Measurements from ENCODE around the gene AKAP10.
A peak's percentile ranks its signal among the peaks of the same experiment; 100 is the strongest.
"Not testable (repeated sequence)": the region's sequence is repeated elsewhere in the genome, so short reads cannot be mapped to it uniquely, and the experiment has no call there.

AKAP10 gene

DNA sequence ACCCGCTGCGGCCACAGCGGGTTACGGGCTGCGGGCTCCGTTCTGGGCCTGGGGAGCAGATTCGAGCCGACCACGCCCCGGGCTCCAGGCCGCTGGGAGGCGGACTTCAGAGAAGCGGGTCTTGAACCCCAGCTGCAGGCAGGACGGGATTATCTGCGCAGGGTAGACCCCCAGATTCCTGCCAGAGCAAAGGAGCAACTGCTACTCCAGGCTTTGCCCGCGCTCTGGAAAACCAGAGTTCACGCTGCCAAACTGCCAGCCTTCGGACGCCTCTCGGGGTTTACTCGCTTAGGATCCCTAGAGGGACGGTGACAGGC lies 109.6 kb downstream of the AKAP10 start:
- no peaks in the 10 kb centered on the region for H3K27me3 ChIP-seq (replicated peaks; ENCODE audit: control insufficient read depth, insufficient read depth, low read length)
- no peak overlapping the region; the same call in 1 of the 2 replicates for H3K4me3 ChIP-seq (replicated peaks; ENCODE audit: low read depth, low read length)
- no peak for DNase-seq (ENCODE audit: extremely low read depth, insufficient read length)
- no peaks in the 10 kb centered on the region for H3K36me3 ChIP-seq (ENCODE audit: control insufficient read depth, insufficient read depth, low read length)
- TF ChIP-seq, protein P1, sequence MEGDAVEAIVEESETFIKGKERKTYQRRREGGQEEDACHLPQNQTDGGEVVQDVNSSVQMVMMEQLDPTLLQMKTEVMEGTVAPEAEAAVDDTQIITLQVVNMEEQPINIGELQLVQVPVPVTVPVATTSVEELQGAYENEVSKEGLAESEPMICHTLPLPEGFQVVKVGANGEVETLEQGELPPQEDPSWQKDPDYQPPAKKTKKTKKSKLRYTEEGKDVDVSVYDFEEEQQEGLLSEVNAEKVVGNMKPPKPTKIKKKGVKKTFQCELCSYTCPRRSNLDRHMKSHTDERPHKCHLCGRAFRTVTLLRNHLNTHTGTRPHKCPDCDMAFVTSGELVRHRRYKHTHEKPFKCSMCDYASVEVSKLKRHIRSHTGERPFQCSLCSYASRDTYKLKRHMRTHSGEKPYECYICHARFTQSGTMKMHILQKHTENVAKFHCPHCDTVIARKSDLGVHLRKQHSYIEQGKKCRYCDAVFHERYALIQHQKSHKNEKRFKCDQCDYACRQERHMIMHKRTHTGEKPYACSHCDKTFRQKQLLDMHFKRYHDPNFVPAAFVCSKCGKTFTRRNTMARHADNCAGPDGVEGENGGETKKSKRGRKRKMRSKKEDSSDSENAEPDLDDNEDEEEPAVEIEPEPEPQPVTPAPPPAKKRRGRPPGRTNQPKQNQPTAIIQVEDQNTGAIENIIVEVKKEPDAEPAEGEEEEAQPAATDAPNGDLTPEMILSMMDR (IDR thresholded peaks at IDR 0.05; ENCODE audit: insufficient read depth, low read length, poor library complexity, severe bottlenecking): no peak

DNA sequence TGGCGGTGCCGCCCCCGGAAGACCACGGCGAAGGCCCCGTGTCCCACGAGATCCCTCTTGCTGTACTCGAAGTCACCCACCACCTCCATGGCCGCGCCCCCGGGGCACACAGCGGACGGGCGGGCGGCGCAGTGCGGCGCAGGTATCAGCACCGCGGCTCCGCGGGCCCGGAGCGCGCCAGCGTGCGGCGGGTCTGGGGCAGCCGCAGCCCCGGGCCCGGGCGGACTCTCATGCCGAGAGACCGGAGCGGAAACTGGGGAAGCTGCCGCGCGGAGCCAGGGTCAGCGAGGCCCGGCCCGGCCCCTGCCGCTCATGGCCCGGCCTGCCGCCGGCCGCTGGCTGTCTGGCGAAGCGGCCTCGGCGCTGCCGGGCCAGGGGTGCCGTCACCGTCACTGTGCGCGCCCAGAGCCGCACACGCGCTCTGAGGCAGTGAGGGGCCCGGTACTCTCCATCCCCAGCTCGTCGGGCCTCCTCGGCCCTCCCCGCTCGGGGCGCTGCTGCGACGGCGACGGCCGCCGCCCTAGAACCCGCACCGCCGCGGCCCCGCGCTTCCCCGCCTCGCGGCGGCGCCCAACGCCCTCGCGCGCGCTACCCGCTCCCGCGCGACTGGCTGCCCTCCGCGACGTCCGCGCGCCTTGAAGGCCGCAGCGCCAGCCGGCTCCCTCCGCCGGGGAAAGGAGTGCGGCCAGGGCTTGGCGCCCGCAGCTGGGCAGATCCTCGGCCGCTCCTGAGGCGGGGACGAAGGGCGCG lies 110.1 kb downstream of the AKAP10 start, which contains the start of gene ULK2:
Gene ULK2 (minus strand): TSS at position 608 of the 750 bp plus-strand sequence. CDS start 519 bp downstream, at position 89.
- TF ChIP-seq, protein P1 (IDR thresholded peaks at IDR 0.05; ENCODE audit: insufficient read depth, low read length, poor library complexity, severe bottlenecking): no peak
- Histone ChIP-seq H3K27me3 (replicated peaks; ENCODE audit: control insufficient read depth, insufficient read depth, low read length) (no peaks in the 10 kb centered on the region), H3K36me3 (ENCODE audit: control insufficient read depth, insufficient read depth, low read length) (no peaks in the 10 kb centered on the region), H3K4me3 (replicated peaks; ENCODE audit: low read depth, low read length) (peak within 1 kb of the TSS; percentile 55)
- DNase-seq (ENCODE audit: extremely low read depth, insufficient read length): peak; percentile 83

DNA sequence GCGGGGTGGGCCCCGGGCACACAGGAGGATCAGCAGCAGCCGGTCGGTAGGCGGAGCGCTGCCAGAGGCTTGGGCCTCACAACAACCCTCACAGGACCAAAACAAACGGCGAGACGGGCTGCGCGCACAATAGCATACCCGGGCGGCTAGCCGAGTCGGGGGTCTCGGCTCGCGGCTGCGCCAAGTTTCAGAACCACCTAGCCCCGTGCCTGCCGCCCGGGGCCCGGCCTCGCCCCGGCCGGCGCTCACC lies 110.6 kb downstream of the AKAP10 start:
- Histone ChIP-seq H3K27me3 (replicated peaks; ENCODE audit: control insufficient read depth, insufficient read depth, low read length) (no peaks in the 10 kb centered on the region), H3K4me3 (replicated peaks; ENCODE audit: low read depth, low read length) (peak overlapping the region; percentile 55), H3K36me3 (ENCODE audit: control insufficient read depth, insufficient read depth, low read length) (no peaks in the 10 kb centered on the region)
- TF ChIP-seq, protein P1 (IDR thresholded peaks at IDR 0.05; ENCODE audit: insufficient read depth, low read length, poor library complexity, severe bottlenecking): peak; percentile 49
- DNase-seq (ENCODE audit: extremely low read depth, insufficient read length): peak; percentile 71

DNA sequence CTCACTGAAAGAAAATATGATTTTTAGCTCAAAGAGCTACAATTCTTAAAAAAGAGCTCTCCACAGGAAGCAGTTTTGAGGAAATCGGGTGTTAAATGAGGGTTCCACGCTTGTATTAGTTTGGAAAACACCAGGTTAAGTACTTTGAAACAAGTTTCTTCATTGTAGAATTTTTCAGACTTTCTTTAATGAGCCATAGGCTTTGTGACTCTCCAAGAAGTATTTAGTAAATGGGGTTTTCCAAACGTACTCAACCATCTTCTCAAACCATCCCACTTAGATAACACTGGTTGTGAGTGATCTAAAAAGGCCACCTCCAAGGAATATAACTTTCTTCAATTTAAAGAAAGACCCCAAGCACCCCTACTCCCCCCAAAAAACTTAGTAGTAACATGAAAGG lies 112.6 kb downstream of the AKAP10 start:
- TF ChIP-seq, protein P1 (IDR thresholded peaks at IDR 0.05; ENCODE audit: insufficient read depth, low read length, poor library complexity, severe bottlenecking): no peak
- Histone ChIP-seq H3K36me3 (ENCODE audit: control insufficient read depth, insufficient read depth, low read length) (no peaks in the 10 kb centered on the region), H3K4me3 (replicated peaks; ENCODE audit: low read depth, low read length) (no peak overlapping the region)

DNA sequence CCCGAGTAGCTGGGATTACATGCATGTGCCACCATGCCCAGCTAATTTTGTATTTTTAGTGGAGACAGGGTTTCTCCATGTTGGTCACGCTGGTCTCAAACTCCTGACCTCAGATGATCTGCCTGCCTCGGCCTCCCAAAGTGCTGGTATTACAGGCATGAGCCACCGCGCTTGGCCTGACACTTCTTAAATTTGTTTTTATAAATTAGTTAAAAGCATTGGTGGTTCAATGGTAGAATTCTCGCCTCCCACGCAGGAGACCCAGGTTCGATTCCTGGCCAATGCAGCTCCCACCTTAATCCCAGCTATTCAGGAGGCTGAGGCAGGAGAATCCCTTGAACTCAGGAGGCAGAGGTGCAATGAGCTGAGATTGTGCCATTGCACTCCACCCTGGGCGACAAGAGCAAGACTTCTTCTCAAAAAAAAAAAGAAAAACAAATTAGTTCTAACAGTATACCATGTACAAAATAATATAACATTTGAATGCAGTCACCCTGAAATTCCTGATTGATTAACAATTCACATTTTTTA lies 116.9 kb downstream of the AKAP10 start:
- DNase-seq (ENCODE audit: extremely low read depth, insufficient read length); H3K4me3 ChIP-seq (replicated peaks; ENCODE audit: low read depth, low read length); H3K36me3 ChIP-seq (ENCODE audit: control insufficient read depth, insufficient read depth, low read length); H3K27me3 ChIP-seq (replicated peaks; ENCODE audit: control insufficient read depth, insufficient read depth, low read length): not testable (repeated sequence)

More for the DNA sequence above, 112.6 kb downstream of the AKAP10 start:
- peak; percentile 6 for DNase-seq (ENCODE audit: extremely low read depth, insufficient read length)
- H3K27me3 ChIP-seq (replicated peaks; ENCODE audit: control insufficient read depth, insufficient read depth, low read length): no peaks in the 10 kb centered on the region

DNA sequence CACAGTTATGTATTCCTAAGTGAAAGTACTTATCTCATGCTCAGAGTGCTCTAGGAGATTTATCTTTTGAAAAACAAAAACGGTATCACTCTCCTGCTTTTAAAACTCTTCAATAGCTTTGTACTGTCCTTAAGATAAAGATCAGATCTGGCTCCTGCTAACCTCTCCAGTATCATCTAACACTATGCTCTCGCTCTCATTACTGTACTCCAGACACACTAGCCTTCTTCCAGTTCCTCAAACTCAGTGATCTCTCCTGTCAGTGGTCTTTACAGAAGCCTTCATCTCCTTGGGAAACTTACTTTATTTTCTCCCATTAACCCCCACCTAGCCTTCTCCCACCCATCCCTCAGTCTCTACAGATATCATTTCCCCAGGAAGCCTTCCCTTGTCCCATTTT lies 120.0 kb downstream of the AKAP10 start:
- H3K36me3 ChIP-seq (ENCODE audit: control insufficient read depth, insufficient read depth, low read length): no peaks in the 10 kb centered on the region
- no peak overlapping the region for H3K4me3 ChIP-seq (replicated peaks; ENCODE audit: low read depth, low read length)
- TF ChIP-seq, protein P1 (IDR thresholded peaks at IDR 0.05; ENCODE audit: insufficient read depth, low read length, poor library complexity, severe bottlenecking): no peak
- no peaks in the 10 kb centered on the region for H3K27me3 ChIP-seq (replicated peaks; ENCODE audit: control insufficient read depth, insufficient read depth, low read length)
- DNase-seq (ENCODE audit: extremely low read depth, insufficient read length): no peak

Measured in GM06990 (cell line).